Smooth muscle cell (in vitro differentiated cells): ENCODE results near the gene TBC1D14. TPM values are rescaled to one million over a fixed set of nuclear protein-coding genes. Genes with fewer than 3 reads are reported as not detected.

Experiments
- DNase-seq: peaks from one replicate; lab custom pipeline; 2025; ENCODE audit not compliant: unreplicated experiment; lab: John Stamatoyannopoulos, UW
- H2AFZ ChIP-seq: fragments of 200-600 bp; sonication (generic); 2 replicates; pipeline ENCODE4 v1.6.0; 2016; ENCODE audit warnings: antibody characterized with exemption, low read depth, mild to moderate bottlenecking
- H3F3A ChIP-seq: fragments of 200-600 bp; sonication (generic); 2 replicates; pipeline ENCODE4 v1.6.0; 2017; ENCODE audit warnings: antibody characterized with exemption, low read depth
- H3K27ac ChIP-seq: fragments of 200-600 bp; sonication (generic); 2 replicates; pipeline ENCODE4 v1.5.1; 2016; ENCODE audit warnings: low read depth, mild to moderate bottlenecking
- H3K27me3 ChIP-seq: fragments of 200-600 bp; sonication (generic); 2 replicates; pipeline ENCODE4 v1.6.1; 2016; ENCODE audit warnings: low read depth, mild to moderate bottlenecking
- H3K36me3 ChIP-seq: fragments of 200-600 bp; sonication (generic); 2 replicates; pipeline ENCODE4 v1.5.1; 2016; ENCODE audit warnings: low read depth
- H3K4me1 ChIP-seq: fragments of 200-600 bp; sonication (generic); 2 replicates; pipeline ENCODE4 v1.5.1; 2016; ENCODE audit warnings: low read depth
- H3K4me2 ChIP-seq: fragments of 200-600 bp; sonication (generic); 2 replicates; pipeline ENCODE4 v1.6.0; 2016; ENCODE audit warnings: mild to moderate bottlenecking
- H3K4me3 ChIP-seq: fragments of 200-600 bp; sonication (generic); 2 replicates; pipeline ENCODE4 v1.5.1; 2016; ENCODE audit warnings: mild to moderate bottlenecking
- H3K79me2 ChIP-seq: fragments of 200-600 bp; sonication (generic); 2 replicates; pipeline ENCODE4 v1.6.0; 2016; ENCODE audit warnings: low read depth, mild to moderate bottlenecking
- H3K9ac ChIP-seq: fragments of 200-600 bp; sonication (generic); 2 replicates; pipeline ENCODE4 v1.6.0; 2016; ENCODE audit warnings: low read depth
- H3K9me3 ChIP-seq: fragments of 200-600 bp; sonication (generic); replicated peaks from 2 replicates; pipeline ENCODE4 v1.5.1; 2016; ENCODE audit warnings: low read depth
- H4K20me1 ChIP-seq: fragments of 200-600 bp; sonication (generic); 2 replicates; pipeline ENCODE4 v1.6.0; 2016; ENCODE audit warnings: low read depth
- whole genome bisulfite sequencing: methylation state at CpG from one replicate; pipeline ENCODE4 v1.1.7; 2016; ENCODE audit warnings: low lambda C conversion rate; 5-methylcytosine and 5-hydroxymethylcytosine counted together
- polyA plus RNA-seq: library from polyadenylated mRNA; unstranded; fragments of >200 nt; fragmentation: Nextera tagmentation; extraction: Ambion mirVana; gene quantifications from 2 replicates; pipeline ENCODE4 v1.2.1, GENCODE V29; 2016
- total RNA-seq: library from RNA; depleted of rRNA; stranded (reverse); fragments of >200 nt; gene quantifications from 2 replicates; pipeline ENCODE4 v1.2.3, GENCODE V29; 2014
- TF ChIP-seq, protein P1 (sequence below): fragments of 200-600 bp; sonication (generic); IDR thresholded peaks from 2 replicates; pipeline ENCODE4 v1.5.1; 2017; ENCODE audit warnings: borderline replicate concordance, mild to moderate bottlenecking, antibody characterized with exemption; ENCODE audit not compliant: insufficient read depth, poor library complexity, severe bottlenecking

Gene TBC1D14
- total and polyA plus RNA-seq, 2 experiments from 2014 or later: 13.0 to 24.4 TPM

DNA sequence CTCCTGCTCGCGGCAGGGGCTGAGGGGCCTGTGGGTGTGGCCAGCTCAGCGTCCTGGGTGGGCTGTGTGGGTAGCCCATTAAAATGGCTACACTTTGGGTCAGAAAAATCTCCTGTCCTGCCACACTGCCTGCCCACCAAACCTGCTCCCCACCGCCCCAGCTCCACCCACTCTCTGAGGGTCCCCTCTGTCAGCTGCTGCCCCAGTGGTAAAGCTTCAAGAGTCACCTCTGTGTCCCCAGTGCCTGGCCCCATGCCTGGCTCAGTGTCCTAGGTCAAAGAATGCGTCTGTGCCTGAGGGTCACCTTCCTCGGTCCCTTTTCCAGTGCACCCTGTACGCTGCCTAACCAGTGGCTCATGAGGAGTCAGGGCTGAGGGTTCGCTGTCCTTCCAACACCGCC, 108.7 kb downstream of the TBC1D14 start:
- no peak overlapping the region for H3K27ac ChIP-seq
- H3K9ac ChIP-seq: no peak overlapping the region
- H3K9me3 ChIP-seq: no peaks in the 10 kb centered on the region
- no peaks in the 10 kb centered on the region for H3K79me2 ChIP-seq
- H3K4me3 ChIP-seq: no peak overlapping the region
- H3K36me3 ChIP-seq: no peaks in the 10 kb centered on the region
- no peaks in the 10 kb centered on the region for H3K27me3 ChIP-seq
- TF ChIP-seq, protein P1, sequence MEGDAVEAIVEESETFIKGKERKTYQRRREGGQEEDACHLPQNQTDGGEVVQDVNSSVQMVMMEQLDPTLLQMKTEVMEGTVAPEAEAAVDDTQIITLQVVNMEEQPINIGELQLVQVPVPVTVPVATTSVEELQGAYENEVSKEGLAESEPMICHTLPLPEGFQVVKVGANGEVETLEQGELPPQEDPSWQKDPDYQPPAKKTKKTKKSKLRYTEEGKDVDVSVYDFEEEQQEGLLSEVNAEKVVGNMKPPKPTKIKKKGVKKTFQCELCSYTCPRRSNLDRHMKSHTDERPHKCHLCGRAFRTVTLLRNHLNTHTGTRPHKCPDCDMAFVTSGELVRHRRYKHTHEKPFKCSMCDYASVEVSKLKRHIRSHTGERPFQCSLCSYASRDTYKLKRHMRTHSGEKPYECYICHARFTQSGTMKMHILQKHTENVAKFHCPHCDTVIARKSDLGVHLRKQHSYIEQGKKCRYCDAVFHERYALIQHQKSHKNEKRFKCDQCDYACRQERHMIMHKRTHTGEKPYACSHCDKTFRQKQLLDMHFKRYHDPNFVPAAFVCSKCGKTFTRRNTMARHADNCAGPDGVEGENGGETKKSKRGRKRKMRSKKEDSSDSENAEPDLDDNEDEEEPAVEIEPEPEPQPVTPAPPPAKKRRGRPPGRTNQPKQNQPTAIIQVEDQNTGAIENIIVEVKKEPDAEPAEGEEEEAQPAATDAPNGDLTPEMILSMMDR: no peak
- no peak overlapping the region for H3K4me2 ChIP-seq
- DNase-seq: no peak
- no peaks in the 10 kb centered on the region for H3F3A ChIP-seq
- H2AFZ ChIP-seq: no peak overlapping the region
- no peaks in the 10 kb centered on the region for H4K20me1 ChIP-seq
- WGBS: 98% methylated on average over 9 of the region's 9 CpGs
- H3K4me1 ChIP-seq: peaks cover 4% of the 10 kb centered on the region

GRCh38 chr4:7019367-7019766, 109.7 kb downstream of the TBC1D14 start:
- Histone ChIP-seq H3F3A (no peaks in the 10 kb centered on the region), H3K27me3 (no peaks in the 10 kb centered on the region), H3K79me2 (no peaks in the 10 kb centered on the region), H3K9me3 (no peaks in the 10 kb centered on the region), H3K4me1 (peaks cover 4% of the 10 kb centered on the region), H3K27ac (no peak overlapping the region), H3K36me3 (no peaks in the 10 kb centered on the region), H2AFZ (no peak overlapping the region), H3K9ac (no peak overlapping the region), H4K20me1 (no peaks in the 10 kb centered on the region), H3K4me3 (no peak overlapping the region), H3K4me2 (no peak overlapping the region)
- no peak for DNase-seq
- TF ChIP-seq, protein P1: no peak
- WGBS: 93% methylated on average over 10 of the region's 10 CpGs

DNA sequence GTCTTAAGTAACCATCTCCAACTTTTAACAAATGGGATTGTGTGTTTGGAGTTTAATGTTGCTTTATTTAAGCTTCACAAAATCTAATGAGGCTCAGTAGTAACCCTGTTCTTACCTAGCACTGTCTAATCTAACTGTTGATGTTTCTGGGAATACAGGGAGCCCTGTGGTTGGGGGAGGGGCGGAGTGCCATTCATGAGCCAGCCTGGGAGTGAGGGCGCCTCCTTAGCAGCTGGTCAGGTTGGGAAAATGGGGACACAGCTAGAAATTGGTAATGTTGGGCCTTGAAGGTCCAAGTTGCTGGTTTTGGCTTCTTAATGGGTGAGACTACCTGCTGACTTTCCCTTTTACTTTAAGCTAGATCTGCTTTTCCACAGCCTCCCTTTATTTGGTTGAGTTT, 110.7 kb downstream of the TBC1D14 start:
- Histone ChIP-seq H3K9me3 (no peaks in the 10 kb centered on the region), H3K4me2 (no peak overlapping the region), H3K9ac (no peak overlapping the region), H3K27ac (peak overlapping the region; percentile 85), H2AFZ (no peak overlapping the region), H3K79me2 (no peaks in the 10 kb centered on the region), H3K4me1 (peaks cover 4% of the 10 kb centered on the region), H3K36me3 (no peaks in the 10 kb centered on the region), H3F3A (no peaks in the 10 kb centered on the region), H4K20me1 (no peaks in the 10 kb centered on the region), H3K27me3 (no peaks in the 10 kb centered on the region), H3K4me3 (no peak overlapping the region)
- DNase-seq: no peak
- TF ChIP-seq, protein P1: no peak
- WGBS: 98% methylated on average over 2 of the region's 2 CpGs

GRCh38 chr4:7020856-7021255, 111.2 kb downstream of the TBC1D14 start:
- no peak overlapping the region for H3K4me3 ChIP-seq
- no peak overlapping the region for H3K9ac ChIP-seq
- DNase-seq: no peak
- no peaks in the 10 kb centered on the region for H4K20me1 ChIP-seq
- peaks cover 4% of the 10 kb centered on the region for H3K4me1 ChIP-seq
- H3K27ac ChIP-seq: peak overlapping the region; percentile 85
- no peaks in the 10 kb centered on the region for H3F3A ChIP-seq
- H3K4me2 ChIP-seq: no peak overlapping the region
- no peak overlapping the region for H2AFZ ChIP-seq
- TF ChIP-seq, protein P1: no peak
- no peaks in the 10 kb centered on the region for H3K79me2 ChIP-seq
- no peaks in the 10 kb centered on the region for H3K36me3 ChIP-seq
- 75% methylated on average over 11 of the region's 11 CpGs for WGBS
- H3K9me3 ChIP-seq: no peaks in the 10 kb centered on the region
- no peaks in the 10 kb centered on the region for H3K27me3 ChIP-seq
